Liver (tissue), 3 donors: ENCODE data around the gene CCDC102A.

ENCODE experiments used
- CTCF ChIP-seq: fragments of 150-350 bp; IDR thresholded peaks from 2 replicates; pipeline ENCODE4 v1.5.1; 2017; ENCODE audit warnings: improper control_type of control experiment, low read depth, low read length; ENCODE audit not compliant: missing input control
- EGR1 ChIP-seq, 2 donors: IDR thresholded peaks; 2 replicates each; pipeline ENCODE4 v1.6.1; 2016 to 2018; ENCODE audit warnings: antibody characterized with exemption in 2 of 2, low read depth in 2 of 2
- HNF4G ChIP-seq: IDR thresholded peaks from 2 replicates; pipeline ENCODE4 v1.6.1; 2016; ENCODE audit warnings: antibody characterized with exemption
- JUND ChIP-seq, 2 donors: IDR thresholded peaks; 2 replicates each; pipeline ENCODE4 v1.6.1; 2016; ENCODE audit warnings: antibody characterized with exemption in 2 of 2
- NR2F2 ChIP-seq: IDR thresholded peaks from 2 replicates; pipeline ENCODE4 v1.6.1; 2016; ENCODE audit warnings: antibody characterized with exemption
- RAD21 ChIP-seq, 2 donors: IDR thresholded peaks; 2 replicates each; pipeline ENCODE4 v1.6.1; 2016; ENCODE audit warnings: antibody characterized with exemption in 2 of 2, mild to moderate bottlenecking in 2 of 2
- REST ChIP-seq: IDR thresholded peaks from 2 replicates; pipeline ENCODE4 v1.6.1; 2016; ENCODE audit warnings: antibody characterized with exemption, mild to moderate bottlenecking
- RXRA ChIP-seq, 2 donors: IDR thresholded peaks; 2 replicates each; pipeline ENCODE4 v1.6.1; 2017 to 2018; ENCODE audit warnings: antibody characterized with exemption in 2 of 2, mild to moderate bottlenecking in 1 of 2
- SP1 ChIP-seq: IDR thresholded peaks from 2 replicates; pipeline ENCODE4 v1.6.1; 2018; ENCODE audit warnings: antibody characterized with exemption, mild to moderate bottlenecking
- YY1 ChIP-seq: IDR thresholded peaks from 2 replicates; pipeline ENCODE4 v1.6.1; 2016; ENCODE audit warnings: antibody characterized with exemption, mild to moderate bottlenecking
- TF ChIP-seq, protein P1 (sequence below): IDR thresholded peaks from 2 replicates; pipeline ENCODE4 v1.6.1; 2016; ENCODE audit warnings: antibody characterized with exemption
- TF ChIP-seq, protein P2 (sequence below): IDR thresholded peaks from 2 replicates; pipeline ENCODE4 v1.6.1; 2016; ENCODE audit warnings: antibody characterized with exemption
- TF ChIP-seq, protein P3 (sequence below): IDR thresholded peaks from 2 replicates; pipeline ENCODE4 v1.6.1; 2016; ENCODE audit warnings: antibody characterized with exemption
- donor health status: healthy.
- donor health status: healthy.

GRCh38 chr16:57481421-57481820, 55.0 kb downstream of the CCDC102A start:
- TF ChIP-seq RAD21 (IDR thresholded peaks at IDR 0.05) (no peak), SP1 (no peak), REST (no peak), CTCF (no peak), RXRA (IDR thresholded peaks at IDR 0.05) (no peak), JUND (IDR thresholded peaks at IDR 0.05) (no peak), EGR1 (IDR thresholded peaks at IDR 0.05; ENCODE audit: low read depth in 2 of 2) (no peak), NR2F2 (no peak), YY1 (no peak), HNF4G (no peak)
- TF ChIP-seq, protein P1, sequence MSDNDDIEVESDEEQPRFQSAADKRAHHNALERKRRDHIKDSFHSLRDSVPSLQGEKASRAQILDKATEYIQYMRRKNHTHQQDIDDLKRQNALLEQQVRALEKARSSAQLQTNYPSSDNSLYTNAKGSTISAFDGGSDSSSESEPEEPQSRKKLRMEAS = no peak
- TF ChIP-seq, protein P2, sequence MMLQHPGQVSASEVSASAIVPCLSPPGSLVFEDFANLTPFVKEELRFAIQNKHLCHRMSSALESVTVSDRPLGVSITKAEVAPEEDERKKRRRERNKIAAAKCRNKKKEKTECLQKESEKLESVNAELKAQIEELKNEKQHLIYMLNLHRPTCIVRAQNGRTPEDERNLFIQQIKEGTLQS = no peak
- TF ChIP-seq, protein P3, sequence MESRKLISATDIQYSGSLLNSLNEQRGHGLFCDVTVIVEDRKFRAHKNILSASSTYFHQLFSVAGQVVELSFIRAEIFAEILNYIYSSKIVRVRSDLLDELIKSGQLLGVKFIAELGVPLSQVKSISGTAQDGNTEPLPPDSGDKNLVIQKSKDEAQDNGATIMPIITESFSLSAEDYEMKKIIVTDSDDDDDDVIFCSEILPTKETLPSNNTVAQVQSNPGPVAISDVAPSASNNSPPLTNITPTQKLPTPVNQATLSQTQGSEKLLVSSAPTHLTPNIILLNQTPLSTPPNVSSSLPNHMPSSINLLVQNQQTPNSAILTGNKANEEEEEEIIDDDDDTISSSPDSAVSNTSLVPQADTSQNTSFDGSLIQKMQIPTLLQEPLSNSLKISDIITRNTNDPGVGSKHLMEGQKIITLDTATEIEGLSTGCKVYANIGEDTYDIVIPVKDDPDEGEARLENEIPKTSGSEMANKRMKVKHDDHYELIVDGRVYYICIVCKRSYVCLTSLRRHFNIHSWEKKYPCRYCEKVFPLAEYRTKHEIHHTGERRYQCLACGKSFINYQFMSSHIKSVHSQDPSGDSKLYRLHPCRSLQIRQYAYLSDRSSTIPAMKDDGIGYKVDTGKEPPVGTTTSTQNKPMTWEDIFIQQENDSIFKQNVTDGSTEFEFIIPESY = no peak
